ENCODE measurements around the gene HPS1.

HPS1 gene

DNA sequence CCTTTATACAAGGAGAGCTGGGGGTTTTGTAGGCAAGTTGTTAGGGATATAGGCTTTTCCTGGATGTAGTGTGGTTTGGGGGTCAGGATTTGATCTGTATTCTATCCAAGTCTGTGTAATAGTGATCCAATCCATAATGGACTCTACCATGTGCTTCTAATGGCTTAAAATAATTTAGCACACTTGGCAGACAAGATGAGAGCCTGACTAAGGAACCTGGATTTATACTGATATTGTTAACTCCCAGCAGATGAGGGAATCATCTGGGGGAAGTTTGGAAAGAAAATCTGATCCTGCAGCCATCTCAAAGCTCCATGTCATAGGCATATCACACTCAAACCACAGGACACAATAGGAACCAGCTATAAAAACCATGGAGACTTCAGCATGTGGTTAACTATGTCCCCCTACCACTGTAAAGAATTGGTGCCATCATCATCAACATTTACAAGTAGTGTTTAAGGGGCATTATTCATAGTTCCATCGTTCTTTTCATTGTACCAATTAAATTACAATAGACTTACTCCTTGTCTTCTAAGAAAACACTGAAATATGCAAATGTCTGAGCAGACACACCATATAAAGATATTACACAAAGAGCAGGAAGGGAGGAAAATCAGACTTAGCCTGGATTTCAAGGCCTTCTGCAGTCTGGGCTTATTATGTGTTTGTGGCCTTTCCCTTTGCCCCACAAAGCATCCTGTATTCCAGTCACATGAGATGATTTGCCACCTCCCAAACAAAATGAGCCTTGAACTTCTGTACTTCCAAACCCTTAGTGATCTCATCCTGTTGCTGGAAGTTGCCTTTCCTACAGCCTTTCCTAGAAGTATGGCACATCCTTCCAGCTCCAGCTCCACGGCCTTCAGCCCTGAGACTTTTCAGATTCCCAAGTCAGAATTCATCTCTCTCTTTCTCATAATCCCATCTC is 22.5 kb upstream of the HPS1 start:
- TF ChIP-seq RAD21 (IDR thresholded peaks at IDR 0.05; ENCODE audit: low read depth) (no peak), NFIC (IDR thresholded peaks at IDR 0.05) (no peak), EP300 (IDR thresholded peaks at IDR 0.05; ENCODE audit: borderline replicate concordance) (no peak), YY1 (IDR thresholded peaks at IDR 0.05; ENCODE audit: low read depth) (no peak), TEAD4 (IDR thresholded peaks at IDR 0.05) (no peak), CREB1 (IDR thresholded peaks at IDR 0.05; ENCODE audit: low read depth) (no peak), CEBPB (IDR thresholded peaks at IDR 0.05) (no peak), FOXM1 (IDR thresholded peaks at IDR 0.05; ENCODE audit: borderline replicate concordance, low read depth) (no peak), TCF12 (IDR thresholded peaks at IDR 0.05; ENCODE audit: low read depth) (no peak)
- TF ChIP-seq, protein P1, sequence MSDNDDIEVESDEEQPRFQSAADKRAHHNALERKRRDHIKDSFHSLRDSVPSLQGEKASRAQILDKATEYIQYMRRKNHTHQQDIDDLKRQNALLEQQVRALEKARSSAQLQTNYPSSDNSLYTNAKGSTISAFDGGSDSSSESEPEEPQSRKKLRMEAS (IDR thresholded peaks at IDR 0.05): no peak

DNA sequence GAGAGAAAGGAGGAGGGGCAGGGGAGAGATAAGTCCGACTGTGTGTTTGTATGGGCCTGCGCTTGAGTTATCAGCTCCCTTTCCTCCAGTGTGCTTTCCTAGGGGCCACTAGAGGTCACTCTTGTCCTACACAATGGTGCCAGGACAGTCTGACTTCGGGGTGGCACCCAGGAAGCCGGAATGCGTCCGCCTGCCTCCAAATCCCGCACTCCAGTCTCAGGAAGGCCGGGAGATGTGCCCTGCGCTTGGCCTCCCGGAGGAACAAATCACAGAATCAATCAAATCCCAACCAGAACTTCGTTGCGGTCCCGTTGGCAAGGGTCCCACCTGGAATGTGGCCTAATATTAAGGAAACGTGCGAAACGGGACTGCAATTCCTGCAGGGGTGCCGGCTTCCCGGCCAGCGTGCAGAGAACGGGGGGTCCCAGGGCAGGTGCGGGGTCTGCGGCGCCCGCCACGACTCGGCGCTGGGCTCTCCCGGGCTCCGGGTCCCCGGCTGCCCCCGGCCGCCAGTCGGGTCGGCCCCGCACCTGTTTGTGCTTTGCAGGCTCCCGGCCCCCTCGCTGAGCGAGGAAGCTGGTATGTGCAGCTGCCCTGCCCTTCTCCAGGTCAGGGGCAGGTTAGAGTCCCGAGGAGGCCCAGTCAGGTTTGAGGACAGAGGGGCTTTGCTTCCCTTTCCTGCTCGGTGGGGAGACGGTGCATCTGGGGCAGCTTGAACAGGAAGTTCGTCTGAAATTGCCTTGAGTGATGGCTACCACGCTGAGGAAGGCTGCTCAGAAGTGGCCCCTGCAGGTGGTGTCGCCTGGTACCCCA is 21.0 kb upstream of the HPS1 start:
- TF ChIP-seq EGR1 (IDR thresholded peaks at IDR 0.05): no peak
- no peak for TF ChIP-seq EP300 (IDR thresholded peaks at IDR 0.05; ENCODE audit: borderline replicate concordance)
- TF ChIP-seq TAF1 (IDR thresholded peaks at IDR 0.05; ENCODE audit: low read depth): 0 out of 2 replicates have a peak, but pooled peaks have one; percentile 35
- peak; percentile 40; the same call in 1 of the 2 replicates for TF ChIP-seq TEAD4 (IDR thresholded peaks at IDR 0.05)
- TF ChIP-seq RAD21 (IDR thresholded peaks at IDR 0.05; ENCODE audit: low read depth): peak; percentile 100
- no peak for TF ChIP-seq NFIC (IDR thresholded peaks at IDR 0.05)
- peak; percentile 45; the same call in 1 of the 2 replicates for TF ChIP-seq ZBTB7A (IDR thresholded peaks at IDR 0.05; ENCODE audit: low read depth)
- TF ChIP-seq, protein P2, sequence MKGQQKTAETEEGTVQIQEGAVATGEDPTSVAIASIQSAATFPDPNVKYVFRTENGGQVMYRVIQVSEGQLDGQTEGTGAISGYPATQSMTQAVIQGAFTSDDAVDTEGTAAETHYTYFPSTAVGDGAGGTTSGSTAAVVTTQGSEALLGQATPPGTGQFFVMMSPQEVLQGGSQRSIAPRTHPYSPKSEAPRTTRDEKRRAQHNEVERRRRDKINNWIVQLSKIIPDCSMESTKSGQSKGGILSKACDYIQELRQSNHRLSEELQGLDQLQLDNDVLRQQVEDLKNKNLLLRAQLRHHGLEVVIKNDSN (IDR thresholded peaks at IDR 0.05): no peak
- TF ChIP-seq TCF12 (IDR thresholded peaks at IDR 0.05; ENCODE audit: low read depth): 0 out of 2 replicates have a peak, but pooled peaks have one; percentile 13
- TF ChIP-seq, protein P1 (IDR thresholded peaks at IDR 0.05): peak; percentile 83; the same call in 1 of the 2 replicates
- no peak for TF ChIP-seq CREB1 (IDR thresholded peaks at IDR 0.05; ENCODE audit: low read depth)
- TF ChIP-seq FOXM1 (IDR thresholded peaks at IDR 0.05; ENCODE audit: borderline replicate concordance, low read depth): no peak
- no peak for TF ChIP-seq CEBPB (IDR thresholded peaks at IDR 0.05)

DNA sequence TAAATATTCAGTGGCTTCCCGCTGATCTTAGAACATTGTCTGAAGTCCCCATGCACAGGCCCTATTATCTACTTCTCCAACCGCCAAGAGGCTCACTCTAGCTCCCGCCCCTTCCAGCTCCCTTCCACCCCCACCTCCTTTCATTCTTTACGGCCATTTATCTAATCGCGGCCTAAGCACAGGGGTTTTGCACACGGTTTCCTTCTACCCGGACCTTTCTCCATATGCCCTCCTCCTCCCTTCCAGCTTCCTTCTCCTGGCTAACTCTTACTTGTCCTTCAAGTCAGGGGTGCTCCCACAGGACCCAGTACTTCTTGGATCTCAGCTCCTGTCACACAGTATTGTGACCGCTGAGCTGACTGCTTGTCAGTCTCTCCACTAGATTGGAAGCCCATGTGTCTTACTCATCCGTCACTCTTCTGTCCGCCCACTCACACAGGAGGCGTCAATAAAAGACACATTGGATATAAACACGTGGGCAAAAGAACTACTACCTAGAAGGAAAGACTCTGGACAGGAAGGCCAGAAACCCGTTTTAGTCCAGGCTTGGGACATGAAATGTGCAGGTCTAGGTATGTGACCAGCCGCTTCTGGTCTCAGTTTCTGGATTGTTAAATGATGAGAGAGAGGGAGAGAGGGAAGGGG is 20.2 kb upstream of the HPS1 start:
- no peak for TF ChIP-seq EGR1 (IDR thresholded peaks at IDR 0.05)
- TF ChIP-seq, protein P3, sequence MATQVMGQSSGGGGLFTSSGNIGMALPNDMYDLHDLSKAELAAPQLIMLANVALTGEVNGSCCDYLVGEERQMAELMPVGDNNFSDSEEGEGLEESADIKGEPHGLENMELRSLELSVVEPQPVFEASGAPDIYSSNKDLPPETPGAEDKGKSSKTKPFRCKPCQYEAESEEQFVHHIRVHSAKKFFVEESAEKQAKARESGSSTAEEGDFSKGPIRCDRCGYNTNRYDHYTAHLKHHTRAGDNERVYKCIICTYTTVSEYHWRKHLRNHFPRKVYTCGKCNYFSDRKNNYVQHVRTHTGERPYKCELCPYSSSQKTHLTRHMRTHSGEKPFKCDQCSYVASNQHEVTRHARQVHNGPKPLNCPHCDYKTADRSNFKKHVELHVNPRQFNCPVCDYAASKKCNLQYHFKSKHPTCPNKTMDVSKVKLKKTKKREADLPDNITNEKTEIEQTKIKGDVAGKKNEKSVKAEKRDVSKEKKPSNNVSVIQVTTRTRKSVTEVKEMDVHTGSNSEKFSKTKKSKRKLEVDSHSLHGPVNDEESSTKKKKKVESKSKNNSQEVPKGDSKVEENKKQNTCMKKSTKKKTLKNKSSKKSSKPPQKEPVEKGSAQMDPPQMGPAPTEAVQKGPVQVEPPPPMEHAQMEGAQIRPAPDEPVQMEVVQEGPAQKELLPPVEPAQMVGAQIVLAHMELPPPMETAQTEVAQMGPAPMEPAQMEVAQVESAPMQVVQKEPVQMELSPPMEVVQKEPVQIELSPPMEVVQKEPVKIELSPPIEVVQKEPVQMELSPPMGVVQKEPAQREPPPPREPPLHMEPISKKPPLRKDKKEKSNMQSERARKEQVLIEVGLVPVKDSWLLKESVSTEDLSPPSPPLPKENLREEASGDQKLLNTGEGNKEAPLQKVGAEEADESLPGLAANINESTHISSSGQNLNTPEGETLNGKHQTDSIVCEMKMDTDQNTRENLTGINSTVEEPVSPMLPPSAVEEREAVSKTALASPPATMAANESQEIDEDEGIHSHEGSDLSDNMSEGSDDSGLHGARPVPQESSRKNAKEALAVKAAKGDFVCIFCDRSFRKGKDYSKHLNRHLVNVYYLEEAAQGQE (IDR thresholded peaks at IDR 0.05; ENCODE audit: low read depth): no peak
- no peak for TF ChIP-seq FOXM1 (IDR thresholded peaks at IDR 0.05; ENCODE audit: borderline replicate concordance, low read depth)
- TF ChIP-seq NFIC (IDR thresholded peaks at IDR 0.05): no peak
- TF ChIP-seq EP300 (IDR thresholded peaks at IDR 0.05; ENCODE audit: borderline replicate concordance): no peak
- no peak for TF ChIP-seq TCF12 (IDR thresholded peaks at IDR 0.05; ENCODE audit: low read depth)

DNA sequence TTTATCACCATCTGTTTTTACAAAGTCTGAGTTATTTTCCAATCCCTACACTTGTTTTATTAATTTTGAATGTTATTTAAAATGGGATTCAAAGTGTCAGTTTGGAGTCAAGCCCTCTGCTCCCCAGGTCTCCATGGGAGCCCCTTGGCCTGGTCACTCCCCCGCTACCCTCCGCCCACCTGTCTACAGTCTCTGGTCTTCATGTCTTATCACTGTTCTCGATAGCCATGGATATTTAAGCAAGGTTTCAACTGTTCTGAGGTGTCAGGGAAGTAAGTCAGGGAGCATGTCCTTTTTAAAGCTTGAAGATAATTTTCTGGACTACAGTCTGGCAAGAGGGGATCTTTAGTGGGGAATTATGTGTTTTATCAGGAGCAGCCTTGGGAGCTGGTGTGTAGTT is 19.1 kb upstream of the HPS1 start:
- TF ChIP-seq, protein P1 (IDR thresholded peaks at IDR 0.05): no peak
- TF ChIP-seq, protein P2 (IDR thresholded peaks at IDR 0.05): no peak
- TF ChIP-seq EP300 (IDR thresholded peaks at IDR 0.05; ENCODE audit: borderline replicate concordance) (no peak), EGR1 (IDR thresholded peaks at IDR 0.05) (no peak), RAD21 (IDR thresholded peaks at IDR 0.05; ENCODE audit: low read depth) (no peak), NFIC (IDR thresholded peaks at IDR 0.05) (no peak), TAF1 (IDR thresholded peaks at IDR 0.05; ENCODE audit: low read depth) (no peak), TEAD4 (IDR thresholded peaks at IDR 0.05) (no peak), ZBTB7A (IDR thresholded peaks at IDR 0.05; ENCODE audit: low read depth) (no peak), YY1 (IDR thresholded peaks at IDR 0.05; ENCODE audit: low read depth) (no peak)

DNA sequence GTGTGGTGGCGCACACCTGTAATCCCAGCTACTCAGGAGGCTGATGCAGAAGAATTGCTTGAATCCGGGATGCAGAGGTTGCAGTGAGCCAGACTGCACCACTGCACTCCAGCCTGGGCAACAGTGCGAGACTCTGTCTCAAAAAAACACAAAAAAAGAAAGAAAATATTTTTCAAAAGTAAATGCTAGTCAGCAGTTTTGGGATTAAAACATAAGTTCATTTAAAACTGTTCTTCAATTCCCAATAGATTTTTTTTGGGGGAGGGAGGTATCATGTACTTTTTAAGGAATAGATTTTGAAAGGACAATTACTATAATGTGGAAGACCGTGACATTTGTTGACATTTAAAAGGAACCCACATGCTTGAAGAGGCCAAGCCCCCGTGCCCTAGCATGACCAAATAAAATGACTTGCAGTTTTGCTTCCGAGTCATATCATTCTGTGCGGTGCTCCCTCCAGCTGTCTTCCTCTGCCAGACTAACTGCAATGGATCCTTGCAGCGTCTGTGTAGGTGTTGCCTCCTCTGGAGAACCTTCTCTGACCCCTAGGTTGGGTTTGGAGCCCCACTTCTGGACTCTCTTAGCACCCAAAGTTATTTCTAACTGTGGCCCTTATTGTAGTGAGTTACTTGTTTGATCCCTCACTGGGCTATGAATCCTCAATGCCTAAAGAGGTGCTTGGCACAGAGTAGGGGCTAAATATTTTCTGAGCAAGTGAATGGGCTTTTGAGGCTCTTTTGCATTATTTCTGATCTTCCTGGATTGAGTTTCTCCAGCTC is 17.4 kb upstream of the HPS1 start:
- TF ChIP-seq ZBTB7A (IDR thresholded peaks at IDR 0.05; ENCODE audit: low read depth) (no peak), CEBPB (IDR thresholded peaks at IDR 0.05) (no peak), TEAD4 (IDR thresholded peaks at IDR 0.05) (no peak), TAF1 (IDR thresholded peaks at IDR 0.05; ENCODE audit: low read depth) (no peak), RAD21 (IDR thresholded peaks at IDR 0.05; ENCODE audit: low read depth) (no peak), EP300 (IDR thresholded peaks at IDR 0.05; ENCODE audit: borderline replicate concordance) (no peak), TCF12 (IDR thresholded peaks at IDR 0.05; ENCODE audit: low read depth) (no peak), CREB1 (IDR thresholded peaks at IDR 0.05; ENCODE audit: low read depth) (no peak), NFIC (IDR thresholded peaks at IDR 0.05) (no peak), EGR1 (IDR thresholded peaks at IDR 0.05) (no peak), FOXM1 (IDR thresholded peaks at IDR 0.05; ENCODE audit: borderline replicate concordance, low read depth) (no peak)
- TF ChIP-seq, protein P1 (IDR thresholded peaks at IDR 0.05): no peak
- TF ChIP-seq, protein P3 (IDR thresholded peaks at IDR 0.05; ENCODE audit: low read depth): no peak
- TF ChIP-seq, protein P2 (IDR thresholded peaks at IDR 0.05): no peak
